ENCODE results near the gene HSPB7. TPM values are rescaled to one million over a fixed set of nuclear protein-coding genes. Genes with fewer than 3 reads are reported as not detected.
"Not testable (repeated sequence)": the region's sequence is repeated elsewhere in the genome, so short reads cannot be mapped to it uniquely, and the experiment has no call there.

Gene HSPB7
- total RNA-seq, 3 donors from 2014 or later (not counting 1 experiment from before 2014, with no cell fraction given): not detected

- H3K27ac ChIP-seq (ENCODE audit: low read length); H3K4me3 Mint-ChIP-seq; H3K4me1 ChIP-seq (ENCODE audit: control insufficient read depth, insufficient read depth, low read length); H3K9me3 Mint-ChIP-seq; DNase-seq; H3K36me3 Mint-ChIP-seq; H3K9me3 ChIP-seq (ENCODE audit: control insufficient read depth, insufficient read depth, low read length); H3K27me3 ChIP-seq (ENCODE audit: control insufficient read depth, insufficient read depth, low read length); H3K36me3 ChIP-seq (ENCODE audit: control insufficient read depth, insufficient read depth, low read length); H3K27ac Mint-ChIP-seq; H3K4me1 Mint-ChIP-seq; H3K4me3 ChIP-seq (ENCODE audit: low read length); intact Hi-C loops (cut with micrococcal nuclease); ATAC-seq: not testable (repeated sequence)
- peaks cover 7 to 15% of the 10 kb centered on the region in 2 donors for H3K27me3 Mint-ChIP-seq (ENCODE audit: low read depth in 2 of 2)
- TF ChIP-seq CTCF (IDR thresholded peaks at IDR 0.05): peak; percentile 0
- 78% methylated on average over 7 of the region's 7 CpGs for WGBS (ENCODE audit: insufficient coverage)
Measured at GRCh38 chr1:16033103-16033632, 15.3 kb upstream of the HSPB7 start.

DNA sequence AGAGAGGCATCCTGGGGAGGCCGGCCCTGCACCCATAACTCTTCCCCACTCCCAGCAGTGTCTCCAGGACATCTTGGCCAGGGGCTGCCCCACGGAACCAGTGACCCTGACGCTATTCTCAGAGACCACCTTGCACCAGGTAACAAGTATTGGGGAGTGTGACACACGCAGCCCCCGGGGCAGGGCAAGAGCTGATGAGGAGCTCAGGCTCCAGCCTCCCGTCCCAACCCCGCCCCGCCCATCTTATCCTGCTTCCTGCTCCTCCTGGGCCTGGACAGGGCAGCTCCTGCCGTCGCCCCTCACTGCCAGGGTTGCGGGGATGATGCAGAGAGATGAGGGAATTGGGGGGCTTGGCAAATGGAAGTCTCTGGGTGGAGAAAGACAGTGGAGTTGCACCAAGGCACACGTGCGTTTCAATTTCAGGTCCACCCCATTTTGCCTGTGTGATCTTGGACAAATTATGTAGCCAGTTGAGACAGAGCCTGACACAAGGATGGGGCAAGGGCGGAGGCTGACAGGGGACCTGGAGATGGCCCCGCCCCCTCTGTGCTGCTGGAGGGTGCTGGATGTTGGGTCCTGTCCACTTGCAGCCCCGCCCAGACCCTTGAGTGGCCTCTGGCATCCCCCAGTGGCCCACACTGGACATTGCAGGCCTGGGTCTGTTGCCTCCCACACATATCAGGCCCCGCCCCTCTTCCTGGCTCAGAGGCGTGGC is 14.7 kb upstream of the HSPB7 start:
- Histone ChIP-seq H3K9me3 (ENCODE audit: control insufficient read depth, insufficient read depth, low read length) (no peaks in the 10 kb centered on the region), H3K27me3 (ENCODE audit: control insufficient read depth, insufficient read depth, low read length) (peaks cover 3% of the 10 kb centered on the region), H3K27ac (ENCODE audit: low read length) (no peak overlapping the region), H3K4me3 (ENCODE audit: low read length) (no peak overlapping the region), H3K4me1 (ENCODE audit: control insufficient read depth, insufficient read depth, low read length) (peaks cover 3% of the 10 kb centered on the region), H3K36me3 (ENCODE audit: control insufficient read depth, insufficient read depth, low read length) (no peaks in the 10 kb centered on the region)
- Mint-ChIP-seq H3K36me3 (no peaks in the 10 kb centered on the region), H3K27ac (no peak overlapping the region), H3K27me3 (ENCODE audit: low read depth in 2 of 2) (peaks cover 7 to 16% of the 10 kb centered on the region in 2 donors), H3K4me3 (no peak overlapping the region), H3K4me1 (peaks cover 0 to under 1% of the 10 kb centered on the region in 2 donors), H3K9me3 (no peaks in the 10 kb centered on the region)
- 66% methylated on average over 17 of the region's 18 CpGs for WGBS (ENCODE audit: insufficient coverage)
- DNase-seq (peak; percentile 37 to 60), ATAC-seq (peak; percentile 75 to 98 (median 95))
- intact Hi-C loops (cut with micrococcal nuclease): no loop called here
- peak; percentile 53 for TF ChIP-seq CTCF (IDR thresholded peaks at IDR 0.05)

GRCh38 chr1:16031551-16031950 is 13.7 kb upstream of the HSPB7 start:
- Mint-ChIP-seq H3K36me3 (no peaks in the 10 kb centered on the region), H3K27me3 (ENCODE audit: low read depth in 2 of 2) (peaks cover 0 to 16% of the 10 kb centered on the region in 2 donors), H3K4me3 (no peak overlapping the region), H3K4me1 (peaks cover 0 to 8% of the 10 kb centered on the region in 2 donors), H3K27ac (no peak overlapping the region), H3K9me3 (no peaks in the 10 kb centered on the region)
- no peak for DNase-seq
- Histone ChIP-seq H3K27ac (ENCODE audit: low read length) (no peak overlapping the region), H3K9me3 (ENCODE audit: control insufficient read depth, insufficient read depth, low read length) (no peaks in the 10 kb centered on the region), H3K36me3 (ENCODE audit: control insufficient read depth, insufficient read depth, low read length) (no peaks in the 10 kb centered on the region), H3K4me3 (ENCODE audit: low read length) (no peak overlapping the region), H3K27me3 (ENCODE audit: control insufficient read depth, insufficient read depth, low read length) (peaks cover 6% of the 10 kb centered on the region), H3K4me1 (ENCODE audit: control insufficient read depth, insufficient read depth, low read length) (peaks cover 12% of the 10 kb centered on the region)
- ATAC-seq: no peak
- intact Hi-C loops (cut with micrococcal nuclease): no loop called here
- 85% methylated on average over 7 of the region's 8 CpGs for WGBS (ENCODE audit: insufficient coverage)
- no peak for TF ChIP-seq CTCF (IDR thresholded peaks at IDR 0.05)
